H9 (cell line): Measurements from ENCODE around the gene AEBP2. TPM values are rescaled to one million over a fixed set of nuclear protein-coding genes. Genes with fewer than 3 reads are reported as not detected.

ENCODE experiments used
- DNase-seq: peaks from one replicate; pipeline ENCODE4 v3.0.0-alpha.2; 2017
- H2AFZ ChIP-seq: one replicate; pipeline ENCODE4 v1.6.1; 2013; ENCODE audit warnings: mild to moderate bottlenecking, low read length, control low read depth, moderate library complexity
- H2AK5ac ChIP-seq: 2 replicates; pipeline ENCODE4 v1.6.1; 2013; ENCODE audit warnings: low read length, control low read depth, mixed read lengths; ENCODE audit not compliant: insufficient read length
- H2BK120ac ChIP-seq: one replicate; pipeline ENCODE4 v1.6.1; 2013; ENCODE audit warnings: low read depth, mild to moderate bottlenecking, low read length, control low read depth, inconsistent platforms; ENCODE audit not compliant: poor library complexity, severe bottlenecking
- H2BK12ac ChIP-seq: 2 replicates; pipeline ENCODE4 v1.6.1; 2013; ENCODE audit warnings: low read length, control low read depth, mixed read lengths, low read depth; ENCODE audit not compliant: insufficient read length
- H2BK15ac ChIP-seq: 2 replicates; pipeline ENCODE4 v1.6.1; 2013; ENCODE audit warnings: low read depth, low read length, control low read depth
- H2BK20ac ChIP-seq: one replicate; pipeline ENCODE4 v1.6.1; 2013; ENCODE audit warnings: low read depth, mild to moderate bottlenecking, low read length, control low read depth, inconsistent platforms; ENCODE audit not compliant: poor library complexity, severe bottlenecking
- H2BK5ac ChIP-seq: 2 replicates; pipeline ENCODE4 v1.6.1; 2013; ENCODE audit warnings: low read length, control low read depth, mixed read lengths; ENCODE audit not compliant: insufficient read length
- H3K14ac ChIP-seq: 2 replicates; pipeline ENCODE4 v1.6.1; 2013; ENCODE audit warnings: low read length, control low read depth; ENCODE audit not compliant: insufficient read depth
- H3K18ac ChIP-seq: 2 replicates; pipeline ENCODE4 v1.6.1; 2013; ENCODE audit warnings: low read depth, mild to moderate bottlenecking, mixed read lengths, low read length, control low read depth; ENCODE audit not compliant: insufficient read length
- H3K23ac ChIP-seq: 2 replicates; pipeline ENCODE4 v1.6.1; 2013; ENCODE audit warnings: low read length, control low read depth, mixed read lengths, low read depth; ENCODE audit not compliant: insufficient read length
- H3K23me2 ChIP-seq: 2 replicates; pipeline ENCODE4 v1.6.1; 2013; ENCODE audit warnings: low read depth, mild to moderate bottlenecking, mixed read lengths, low read length, control low read depth; ENCODE audit not compliant: insufficient read length, poor library complexity, severe bottlenecking
- H3K27ac ChIP-seq: 2 replicates; pipeline ENCODE4 v1.5.1; 2013; ENCODE audit warnings: low read length, control low read depth, mixed read lengths, low read depth; ENCODE audit not compliant: insufficient read length
- H3K27me3 ChIP-seq: 2 replicates; pipeline ENCODE4 v1.6.1; 2013; ENCODE audit warnings: low read length, control low read depth, inconsistent platforms; ENCODE audit not compliant: insufficient read depth
- H3K4ac ChIP-seq: 2 replicates; pipeline ENCODE4 v1.6.1; 2013; ENCODE audit warnings: low read depth, mild to moderate bottlenecking, control low read depth, inconsistent platforms, low read length, moderate library complexity
- H3K4me1 ChIP-seq: 2 replicates; pipeline ENCODE4 v1.6.1; 2013; ENCODE audit warnings: low read length, control low read depth, inconsistent platforms; ENCODE audit not compliant: insufficient read depth
- H3K4me2 ChIP-seq: 2 replicates; pipeline ENCODE4 v1.6.1; 2013; ENCODE audit warnings: low read length, control low read depth, mixed read lengths; ENCODE audit not compliant: insufficient read length, insufficient read depth
- H3K56ac ChIP-seq: 2 replicates; pipeline ENCODE4 v1.6.1; 2013; ENCODE audit warnings: low read depth, mild to moderate bottlenecking, mixed read lengths, low read length, control low read depth; ENCODE audit not compliant: insufficient read length
- H3K79me1 ChIP-seq: 2 replicates; pipeline ENCODE4 v1.6.1; 2013; ENCODE audit warnings: low read depth, mild to moderate bottlenecking, moderate library complexity, low read length, control low read depth, inconsistent platforms; ENCODE audit not compliant: insufficient read depth, poor library complexity, severe bottlenecking
- H3K79me2 ChIP-seq: 2 replicates; pipeline ENCODE4 v1.6.1; 2013; ENCODE audit warnings: low read length, control low read depth, inconsistent platforms; ENCODE audit not compliant: insufficient read depth
- H3K9ac ChIP-seq: 2 replicates; pipeline ENCODE4 v1.6.1; 2013; ENCODE audit warnings: low read length, control low read depth, mixed read lengths; ENCODE audit not compliant: insufficient read length; ENCODE audit errors: extremely low read depth
- H3K9me3 ChIP-seq: one replicate; pipeline ENCODE4 v1.6.1; 2013; ENCODE audit warnings: low read depth, low read length, inconsistent platforms; ENCODE audit not compliant: control insufficient read depth
- H3T11ph ChIP-seq: one replicate; pipeline ENCODE4 v1.6.1; 2013; ENCODE audit warnings: mild to moderate bottlenecking, low read length, control low read depth, inconsistent platforms
- H4K20me1 ChIP-seq: one replicate; pipeline ENCODE4 v1.6.1; 2013; ENCODE audit not compliant: control insufficient read depth, insufficient read length, insufficient read depth
- H4K5ac ChIP-seq: 2 replicates; pipeline ENCODE4 v1.6.1; 2013; ENCODE audit warnings: low read depth, mild to moderate bottlenecking, mixed read lengths, low read length, control low read depth; ENCODE audit not compliant: insufficient read length
- H4K8ac ChIP-seq: replicated peaks from 2 replicates; pipeline ENCODE4 v1.6.1; 2013; ENCODE audit warnings: low read length, control low read depth, mixed read lengths, low read depth; ENCODE audit not compliant: insufficient read length
- H4K91ac ChIP-seq: 2 replicates; pipeline ENCODE4 v1.6.1; 2013; ENCODE audit warnings: low read depth, mild to moderate bottlenecking, moderate library complexity, mixed read lengths, low read length, control low read depth; ENCODE audit not compliant: insufficient read length
- H3K27ac Mint-ChIP-seq, 3 experiments: 2 replicates in 2 of 3; 3 replicates in 1 of 3; pipeline ENCODE4 v1.8.0; 2020 to 2021; ENCODE audit warnings: mixed read lengths in 3 of 3, mild to moderate bottlenecking in 1 of 3, moderate library complexity in 1 of 3
- H3K27me3 Mint-ChIP-seq: 2 replicates; pipeline ENCODE4 v1.8.0; 2021; ENCODE audit warnings: low read depth, mild to moderate bottlenecking, moderate library complexity, mixed read lengths
- H3K36me3 Mint-ChIP-seq, 3 experiments: 2 replicates in 2 of 3; 3 replicates in 1 of 3; pipeline ENCODE4 v1.8.0; 2020 to 2021; ENCODE audit warnings: low read depth in 3 of 3, mixed read lengths in 3 of 3; ENCODE audit not compliant: insufficient read depth in 1 of 3
- H3K4me1 Mint-ChIP-seq, 2 experiments: 2 replicates each; pipeline ENCODE4 v1.8.0; 2020; ENCODE audit warnings: mixed read lengths in 2 of 2
- H3K4me3 Mint-ChIP-seq, 2 experiments: 2 replicates in 1 of 2; 3 replicates in 1 of 2; pipeline ENCODE4 v1.8.0; 2020 to 2021; ENCODE audit warnings: mild to moderate bottlenecking in 2 of 2, mixed read lengths in 2 of 2, moderate library complexity in 1 of 2
- H3K9me3 Mint-ChIP-seq, 2 experiments: 2 replicates in 1 of 2; 3 replicates in 1 of 2; pipeline ENCODE4 v1.8.0; 2020; ENCODE audit warnings: mild to moderate bottlenecking in 2 of 2, mixed read lengths in 2 of 2, moderate library complexity in 1 of 2
- WGBS: extraction: QIAGEN DNeasy Blood & Tissue Kit; methylation state at CpG from one replicate; pipeline ENCODE4 v1.1.7; 2013; ENCODE audit warnings: missing lambda C conversion rate, low lambda C conversion rate, mixed read lengths; ENCODE audit not compliant: insufficient read length; ENCODE audit errors: extremely low coverage; 5-methylcytosine and 5-hydroxymethylcytosine counted together
- total RNA-seq: library from RNA; stranded (reverse); gene quantifications from 2 replicates; pipeline ENCODE4 v1.2.1, GENCODE V29; 2021
- TF ChIP-seq, protein P1 (sequence below): fragments of 200-600 bp; sonication (generic); conservative IDR thresholded peaks from 3 replicates; pipeline ENCODE4 v1.8.0; 2021; ENCODE audit warnings: antibody characterized with exemption, mild to moderate bottlenecking

AEBP2 gene
- total RNA-seq, 1 experiment from 2014 or later = 82.8 TPM

GRCh38 chr12:19517583-19517982, 78.3 kb downstream of the AEBP2 start:
- no peak overlapping the region for H3K4me3 Mint-ChIP-seq
- Histone ChIP-seq H2BK12ac (no peak overlapping the region), H4K20me1 (no peaks in the 10 kb centered on the region), H3K18ac (no peak overlapping the region), H2BK5ac (no peak overlapping the region), H2BK20ac (no peak overlapping the region), H3K79me2 (no peaks in the 10 kb centered on the region; the same call in 1 of the 2 replicates), H3K4me1 (peaks cover 2% of the 10 kb centered on the region; the same call in 1 of the 2 replicates), H3K27ac (no peak overlapping the region), H4K5ac (no peak overlapping the region), H3K79me1 (no peaks in the 10 kb centered on the region), H2AK5ac (no peak overlapping the region), H2BK120ac (no peak overlapping the region), H4K8ac (no peak overlapping the region), H3T11ph (no peak overlapping the region), H3K27me3 (no peaks in the 10 kb centered on the region), H3K23ac (no peak overlapping the region), H3K56ac (no peak overlapping the region), H3K9ac (no peak overlapping the region), H3K4ac (no peak overlapping the region), H3K14ac (no peak overlapping the region), H2BK15ac (no peak overlapping the region), H4K91ac (no peak overlapping the region), H3K23me2 (no peaks in the 10 kb centered on the region), H3K4me2 (no peak overlapping the region), H2AFZ (no peak overlapping the region), H3K9me3 (no peaks in the 10 kb centered on the region)
- H3K27me3 Mint-ChIP-seq = no peaks in the 10 kb centered on the region; the same call in 1 of the 2 replicates
- peaks cover 19 to 22% of the 10 kb centered on the region in 2 experiments for H3K4me1 Mint-ChIP-seq
- peak overlapping the region in 2 of 3 experiments; percentile 75 to 84; a peak in 3 of 7 replicates for H3K27ac Mint-ChIP-seq
- no CpG with 5 or more reads among the region's 1 CpG for WGBS
- H3K9me3 Mint-ChIP-seq = no peaks in the 10 kb centered on the region; a peak in 1 of 5 replicates
- no peak for DNase-seq
- TF ChIP-seq, protein P1, sequence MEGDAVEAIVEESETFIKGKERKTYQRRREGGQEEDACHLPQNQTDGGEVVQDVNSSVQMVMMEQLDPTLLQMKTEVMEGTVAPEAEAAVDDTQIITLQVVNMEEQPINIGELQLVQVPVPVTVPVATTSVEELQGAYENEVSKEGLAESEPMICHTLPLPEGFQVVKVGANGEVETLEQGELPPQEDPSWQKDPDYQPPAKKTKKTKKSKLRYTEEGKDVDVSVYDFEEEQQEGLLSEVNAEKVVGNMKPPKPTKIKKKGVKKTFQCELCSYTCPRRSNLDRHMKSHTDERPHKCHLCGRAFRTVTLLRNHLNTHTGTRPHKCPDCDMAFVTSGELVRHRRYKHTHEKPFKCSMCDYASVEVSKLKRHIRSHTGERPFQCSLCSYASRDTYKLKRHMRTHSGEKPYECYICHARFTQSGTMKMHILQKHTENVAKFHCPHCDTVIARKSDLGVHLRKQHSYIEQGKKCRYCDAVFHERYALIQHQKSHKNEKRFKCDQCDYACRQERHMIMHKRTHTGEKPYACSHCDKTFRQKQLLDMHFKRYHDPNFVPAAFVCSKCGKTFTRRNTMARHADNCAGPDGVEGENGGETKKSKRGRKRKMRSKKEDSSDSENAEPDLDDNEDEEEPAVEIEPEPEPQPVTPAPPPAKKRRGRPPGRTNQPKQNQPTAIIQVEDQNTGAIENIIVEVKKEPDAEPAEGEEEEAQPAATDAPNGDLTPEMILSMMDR = no peak
- peaks cover 13 to 61% (median 45%) of the 10 kb centered on the region in 3 experiments; a peak in 6 of 7 replicates for H3K36me3 Mint-ChIP-seq
